GM18909 (cell line): ENCODE data around the gene ADAMTS17.

Experiments
- ATAC-seq: cut with Tn5 transposase; IDR thresholded peaks from one replicate; pipeline ENCODE4 v1.9.1; 2021; ENCODE audit warnings: mild to moderate bottlenecking; ENCODE audit not compliant: unreplicated experiment, poor library complexity

ADAMTS17 gene

DNA sequence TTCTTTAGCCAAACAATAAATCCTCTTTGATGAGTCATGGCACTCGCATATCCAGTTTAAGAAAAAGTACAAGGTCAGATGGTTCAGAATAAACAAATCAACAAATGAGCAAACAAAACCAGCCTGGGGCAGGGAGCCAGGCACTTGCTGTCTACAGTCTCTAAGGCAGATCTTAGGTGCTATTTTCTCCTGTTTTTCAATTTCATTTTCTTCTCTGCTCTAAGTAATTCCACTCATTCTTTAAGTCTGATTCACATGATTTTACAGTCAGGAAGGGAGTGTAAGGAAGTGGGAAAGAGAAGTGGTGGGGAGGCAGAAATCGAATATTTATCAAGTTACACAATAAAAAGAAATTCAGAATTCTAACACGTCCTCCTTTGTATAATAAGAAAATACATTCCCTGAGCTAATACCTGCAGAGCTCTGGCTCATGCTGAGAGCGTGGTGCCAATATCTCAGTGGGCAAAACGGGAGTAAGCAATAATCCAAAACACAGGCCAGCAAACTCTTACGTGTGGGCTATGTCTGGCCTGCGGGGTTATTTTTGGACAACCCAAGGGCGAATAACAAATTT lies 298.6 kb downstream of the ADAMTS17 start:
- ATAC-seq = no peak

DNA sequence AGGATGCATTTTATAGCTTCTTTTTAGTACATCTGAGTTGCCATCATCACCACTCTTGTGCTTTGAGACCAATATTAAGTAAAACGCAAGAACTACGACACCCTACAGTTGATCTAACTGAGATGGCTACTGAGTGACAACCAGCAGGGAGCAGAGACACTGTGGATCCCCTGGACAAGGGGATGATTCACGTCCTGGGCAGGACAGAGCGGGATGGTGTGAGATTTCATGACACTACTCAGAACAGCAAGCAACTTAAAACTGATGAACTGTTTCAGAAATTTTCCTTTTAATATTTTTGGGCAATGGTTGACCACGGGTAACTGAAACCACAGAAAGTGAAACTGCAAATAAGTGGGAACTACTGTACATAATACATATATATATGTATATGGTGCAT lies 299.2 kb downstream of the ADAMTS17 start:
- ATAC-seq = no peak

DNA sequence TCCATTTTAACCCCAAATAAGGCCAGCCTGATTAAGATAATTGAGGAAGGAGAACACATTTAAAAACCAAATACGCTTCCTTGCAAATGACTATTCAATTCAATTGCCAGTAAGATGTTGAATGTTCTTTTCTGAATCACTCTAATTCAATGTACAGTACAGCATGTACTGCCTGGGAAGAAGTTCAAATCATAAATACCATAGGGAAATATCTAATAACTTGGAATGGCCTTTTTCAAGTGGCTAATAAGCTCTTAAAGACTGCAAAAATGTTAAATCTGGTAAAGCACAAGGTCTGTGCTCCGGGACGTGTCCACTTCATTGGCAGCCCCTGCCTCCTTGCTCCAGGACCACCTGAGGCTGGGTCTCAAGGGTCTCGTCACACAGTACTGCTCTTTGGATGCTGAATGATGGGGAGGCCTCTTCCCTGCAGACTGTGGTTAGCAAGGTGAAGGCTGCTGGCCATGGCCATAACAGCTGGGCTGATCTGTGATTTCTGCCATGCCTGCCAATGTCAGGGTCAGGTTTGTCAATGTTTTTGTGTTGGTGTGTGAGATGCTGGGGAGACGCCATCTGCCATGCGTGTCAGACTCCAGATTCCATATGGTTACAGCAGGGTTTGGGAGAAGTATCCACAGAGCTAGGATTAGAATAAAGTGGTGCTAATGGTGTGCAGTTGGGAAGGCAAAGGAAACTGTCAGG lies 300.5 kb downstream of the ADAMTS17 start:
- no peak for ATAC-seq

DNA sequence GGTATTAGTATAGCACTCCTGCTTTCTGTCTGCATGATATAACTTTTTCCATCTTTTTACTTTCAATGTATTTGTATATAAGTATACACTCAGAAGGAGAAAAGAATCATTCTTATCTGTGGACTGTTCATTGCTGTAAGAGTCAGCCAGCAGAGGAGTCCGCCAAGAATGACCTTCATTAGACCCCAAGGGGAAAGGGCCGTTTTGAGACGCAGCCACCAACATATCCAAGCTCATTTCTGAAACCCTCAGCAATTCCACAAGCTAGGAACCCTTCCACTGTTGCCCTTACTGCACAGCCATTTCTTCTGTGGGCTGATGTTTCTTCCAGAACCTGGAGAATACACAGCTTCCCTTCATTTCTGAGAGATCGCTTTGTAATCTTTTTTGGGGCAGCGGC lies 301.8 kb downstream of the ADAMTS17 start:
- ATAC-seq = no peak

DNA sequence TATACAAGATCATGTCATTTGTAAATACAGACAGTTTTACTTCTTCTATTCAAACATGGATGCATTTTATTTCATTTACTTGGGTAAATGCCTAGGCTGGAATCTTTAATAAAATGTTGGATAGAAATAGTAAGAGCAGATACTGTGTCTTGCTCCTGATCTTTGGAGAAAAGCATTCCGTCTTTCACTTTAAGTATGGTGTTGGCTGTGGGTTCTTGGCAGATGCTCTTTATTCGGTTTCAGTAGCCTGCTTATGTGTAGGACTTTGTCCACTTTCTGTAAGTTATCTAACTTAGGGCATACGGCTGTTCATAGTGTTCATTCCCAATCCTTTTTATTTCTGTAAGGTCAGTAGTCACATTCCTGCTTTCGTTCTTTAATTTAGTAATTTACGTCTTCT lies 303.0 kb downstream of the ADAMTS17 start:
- ATAC-seq = no peak

DNA sequence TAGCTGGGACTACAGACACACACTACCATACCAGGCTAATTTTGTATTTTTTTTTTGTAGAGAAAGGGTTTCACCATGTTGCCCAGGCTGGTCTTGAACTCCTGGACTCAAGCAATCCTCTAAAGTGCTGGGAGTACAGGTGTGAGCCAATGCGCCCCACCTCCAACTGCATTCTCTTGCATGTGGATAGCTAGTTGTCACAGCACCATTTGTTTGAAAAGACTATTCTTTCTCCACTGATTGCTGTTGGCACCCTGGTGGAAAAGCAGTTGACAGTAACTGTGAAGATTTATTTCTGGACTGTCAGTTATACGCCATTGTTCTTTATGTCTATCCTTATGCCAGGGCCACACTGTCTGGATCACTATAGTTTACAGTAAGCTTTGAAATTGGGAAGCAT lies 303.9 kb downstream of the ADAMTS17 start:
- no peak for ATAC-seq

DNA sequence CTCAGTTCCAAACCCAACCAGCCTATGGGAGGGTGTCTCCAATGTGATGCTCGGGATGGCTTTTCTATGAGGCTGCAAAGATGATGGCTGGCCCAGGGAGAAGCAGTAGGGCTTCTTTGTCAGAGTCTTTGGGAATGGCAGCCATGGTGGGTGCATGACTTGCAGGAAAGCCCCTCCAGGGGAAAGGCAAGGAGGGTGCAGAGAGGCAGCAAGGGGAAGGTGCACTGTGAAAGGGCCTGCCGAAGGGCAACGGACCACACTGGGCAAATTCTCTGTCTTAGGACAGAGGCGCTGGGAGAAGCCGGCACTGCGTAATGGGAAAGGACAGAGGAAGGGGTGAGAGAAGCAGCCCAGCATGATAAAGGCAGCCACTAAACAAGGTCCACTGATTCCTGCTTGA lies 305.8 kb downstream of the ADAMTS17 start:
- ATAC-seq = no peak

DNA sequence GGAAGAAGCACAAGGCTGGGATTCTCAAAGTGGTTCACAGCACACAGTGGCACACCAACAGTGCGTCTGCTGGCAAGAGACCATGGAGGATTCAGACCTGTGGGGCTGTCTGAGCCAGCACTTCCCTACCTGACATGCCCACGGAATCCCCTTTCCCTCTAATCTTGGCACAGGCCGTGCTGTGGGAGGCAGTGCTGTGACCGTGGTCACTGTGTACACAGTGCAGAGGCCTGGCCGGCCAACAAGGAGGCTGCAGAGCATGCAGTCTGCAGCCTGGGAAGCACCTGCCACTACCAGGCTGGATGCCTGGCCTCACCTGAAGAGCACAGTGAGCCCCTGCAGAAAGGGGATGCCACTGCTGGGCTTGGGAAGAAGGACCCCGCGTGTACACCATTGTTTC lies 307.6 kb downstream of the ADAMTS17 start:
- no peak for ATAC-seq

DNA sequence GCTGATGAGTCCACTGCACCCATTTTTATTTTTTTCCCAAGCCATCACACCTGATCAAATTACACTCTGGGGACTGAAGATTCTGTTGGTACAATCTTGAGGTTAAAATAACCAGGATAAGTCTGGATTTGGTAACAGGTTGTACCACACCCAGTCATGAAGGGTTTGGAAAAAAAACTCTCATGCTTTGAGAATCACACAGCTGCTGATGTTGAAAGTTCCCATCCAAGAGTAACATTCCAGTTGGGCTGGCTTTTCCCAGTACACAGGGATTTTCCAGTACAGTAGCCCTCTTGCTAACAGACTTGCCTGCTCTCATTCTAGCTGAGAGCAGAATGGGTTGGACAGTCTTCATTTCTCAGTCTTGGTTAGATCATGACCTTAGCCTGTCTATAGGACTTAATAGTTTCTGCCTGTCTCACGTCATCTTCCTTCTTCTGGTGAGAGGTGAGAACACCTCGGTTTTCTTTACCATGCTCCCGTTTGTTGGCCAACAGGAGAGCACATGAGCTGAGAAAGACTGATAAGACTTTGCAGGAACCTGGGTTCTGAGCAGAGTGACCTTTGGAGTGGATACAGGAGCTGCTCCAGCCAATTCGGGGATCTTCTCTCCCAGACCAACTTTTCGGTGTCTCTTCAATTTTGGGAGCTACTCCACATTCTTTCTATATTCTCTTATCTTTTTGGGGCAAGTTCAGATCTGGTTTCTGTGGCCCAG lies 308.5 kb downstream of the ADAMTS17 start:
- no peak for ATAC-seq

DNA sequence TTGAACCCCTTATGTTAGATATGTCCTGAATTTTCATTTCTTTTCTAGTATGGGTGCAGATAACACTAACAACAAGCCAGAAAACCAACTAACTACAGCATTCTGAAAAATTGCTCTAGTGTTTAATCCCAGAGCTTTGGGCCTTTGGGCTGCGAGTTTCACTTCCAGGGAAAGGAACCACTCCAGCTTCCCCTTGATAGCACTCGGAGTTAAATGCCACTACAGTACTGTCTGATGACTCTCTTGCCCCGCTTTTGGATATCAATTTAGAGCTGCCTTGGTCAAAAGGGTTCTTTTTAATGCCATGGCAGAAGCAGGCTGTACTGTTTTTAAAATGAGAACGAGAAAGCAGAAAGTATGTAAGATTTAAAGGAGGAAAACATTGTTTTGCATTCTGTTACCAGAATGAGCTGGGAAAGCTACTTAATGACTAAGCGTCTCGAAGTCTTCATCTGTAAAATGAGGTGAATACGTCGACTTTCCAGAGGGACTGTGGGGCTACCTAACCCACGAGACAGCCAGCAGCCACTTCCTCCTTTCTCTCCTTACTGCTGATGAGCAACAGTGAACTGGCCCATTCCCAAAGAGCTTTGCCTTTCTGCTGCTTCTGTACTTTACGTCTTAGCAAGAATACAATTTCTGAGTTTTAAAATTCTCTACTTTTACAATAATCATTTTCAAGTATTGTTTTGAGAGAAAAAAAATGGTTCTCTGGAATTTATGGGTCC lies 309.3 kb downstream of the ADAMTS17 start:
- ATAC-seq = no peak

DNA sequence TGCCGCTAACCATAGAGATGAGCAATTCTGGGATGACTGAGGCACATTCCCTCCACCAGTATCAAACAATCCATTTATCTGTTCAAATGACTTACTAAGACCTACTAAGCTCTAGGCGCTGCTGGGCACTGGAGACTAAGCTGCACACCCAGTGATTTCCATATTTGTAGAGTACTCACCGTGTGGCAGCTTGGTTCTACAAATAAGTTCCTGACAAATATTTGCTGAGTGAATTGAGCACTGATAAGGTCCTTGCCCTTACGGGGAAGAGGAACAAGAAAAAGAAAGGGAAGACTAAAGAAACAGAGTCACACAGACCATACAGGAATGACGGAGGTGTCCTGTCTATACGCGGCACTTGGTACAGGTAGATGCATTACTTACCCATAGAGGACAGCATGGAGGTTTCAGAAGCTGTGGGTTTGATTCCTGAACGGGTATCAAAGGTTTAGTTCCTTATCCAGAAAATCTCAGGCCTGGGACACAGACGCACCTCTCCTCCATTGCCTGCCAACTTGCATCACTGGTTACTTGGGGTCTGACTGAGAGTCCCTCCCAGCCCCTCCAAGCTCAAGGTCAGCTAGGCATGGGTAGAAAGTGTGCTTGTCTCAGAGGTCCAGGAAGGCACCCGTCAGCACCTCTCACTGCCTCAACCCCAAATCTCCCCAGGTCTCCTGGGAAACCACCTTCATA lies 310.0 kb downstream of the ADAMTS17 start:
- no peak for ATAC-seq

DNA sequence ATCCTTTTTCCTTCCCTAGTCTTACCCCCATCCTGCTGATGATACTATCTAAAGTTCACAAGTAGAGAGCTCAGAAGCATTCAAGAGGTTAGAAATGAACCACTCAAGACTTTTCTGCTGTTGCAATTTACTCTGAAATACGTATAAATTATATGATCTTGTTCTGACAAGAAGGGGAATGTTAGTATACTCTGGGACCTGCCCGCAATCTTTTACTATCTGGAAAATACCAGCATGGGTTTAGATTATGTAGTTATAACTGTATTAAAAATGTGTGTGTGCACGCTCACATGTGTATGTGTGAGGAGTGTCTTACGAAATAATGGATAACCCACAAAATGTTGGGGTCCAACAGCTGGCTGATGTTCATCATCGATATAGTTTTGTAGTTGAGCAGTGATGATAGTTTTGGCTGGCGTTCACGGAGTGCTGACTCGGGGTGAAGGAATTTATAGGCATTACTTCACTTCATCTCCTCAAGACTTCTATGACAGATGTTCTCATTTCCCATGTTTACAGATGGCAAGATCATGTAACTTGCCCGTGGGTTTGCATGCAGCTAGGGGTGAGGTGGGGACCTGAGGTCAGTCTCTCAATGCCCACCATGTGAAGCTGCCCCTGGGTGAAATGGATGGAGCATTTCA lies 311.1 kb downstream of the ADAMTS17 start:
- no peak for ATAC-seq

DNA sequence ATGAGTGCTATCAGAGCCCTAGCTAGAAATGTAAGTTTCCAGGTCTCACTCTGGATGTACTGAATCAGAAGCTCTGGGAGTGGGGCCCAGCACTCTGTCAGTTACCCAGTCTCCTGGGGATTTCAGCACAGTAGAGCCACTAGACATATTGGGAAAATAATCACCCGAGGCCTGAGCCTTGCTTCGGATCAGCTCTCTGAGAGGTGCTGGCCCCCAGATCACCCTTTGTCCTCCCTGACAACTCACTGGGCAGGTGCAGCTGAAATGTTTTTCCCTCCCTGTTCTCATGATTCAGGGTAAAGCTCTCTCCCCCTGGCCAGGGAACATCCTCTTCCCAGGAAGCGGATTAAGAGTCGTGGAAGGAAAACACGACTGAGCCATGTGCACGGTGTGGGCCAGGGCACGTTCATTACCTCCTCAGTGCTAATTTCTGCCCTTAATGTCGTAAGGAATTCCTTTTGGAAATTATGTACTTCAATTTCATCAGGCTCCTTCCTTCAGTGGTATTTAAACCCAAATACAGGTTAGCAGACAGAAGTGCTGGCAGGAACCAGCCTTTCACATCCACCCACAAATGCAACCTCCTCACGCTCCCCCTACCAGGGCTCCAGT lies 311.8 kb downstream of the ADAMTS17 start:
- no peak for ATAC-seq

DNA sequence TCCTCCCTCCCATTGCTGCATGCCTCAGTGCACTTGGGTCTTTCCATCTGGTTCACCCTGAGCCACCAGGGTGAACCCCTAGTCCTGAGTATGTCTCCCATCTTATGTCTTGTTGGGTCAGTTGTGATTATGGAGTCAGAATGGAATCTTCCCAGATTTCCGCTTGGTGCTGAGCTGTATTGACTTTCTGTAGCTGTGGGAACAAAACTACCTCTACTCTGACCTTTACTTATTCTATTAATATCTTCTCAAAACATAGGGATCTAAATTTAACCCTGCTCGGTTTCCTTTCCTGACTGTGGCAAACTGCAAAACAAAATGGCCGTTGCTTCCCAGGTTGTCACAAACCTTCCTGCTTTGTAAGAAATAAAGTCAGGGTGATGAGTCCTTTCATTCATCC lies 312.7 kb downstream of the ADAMTS17 start:
- ATAC-seq = no peak

DNA sequence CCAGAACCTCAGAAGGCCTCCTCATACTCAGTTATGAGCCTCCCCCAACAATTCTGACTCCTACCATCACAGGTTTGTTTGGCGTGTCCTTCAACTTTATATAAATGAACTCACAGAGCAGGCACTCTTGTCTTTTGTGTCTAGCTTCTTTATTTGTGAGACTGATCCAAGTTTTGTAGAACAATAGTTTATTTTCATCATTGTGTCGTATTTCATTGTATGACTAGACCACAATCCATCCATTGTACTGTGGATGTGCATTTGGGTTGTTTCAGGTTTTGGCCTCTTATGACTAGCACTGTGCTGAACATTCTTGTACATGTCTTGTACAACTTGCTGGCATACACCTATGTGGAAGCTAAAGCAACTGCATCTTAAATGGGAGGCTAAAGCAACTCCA lies 315.7 kb downstream of the ADAMTS17 start:
- no peak for ATAC-seq

DNA sequence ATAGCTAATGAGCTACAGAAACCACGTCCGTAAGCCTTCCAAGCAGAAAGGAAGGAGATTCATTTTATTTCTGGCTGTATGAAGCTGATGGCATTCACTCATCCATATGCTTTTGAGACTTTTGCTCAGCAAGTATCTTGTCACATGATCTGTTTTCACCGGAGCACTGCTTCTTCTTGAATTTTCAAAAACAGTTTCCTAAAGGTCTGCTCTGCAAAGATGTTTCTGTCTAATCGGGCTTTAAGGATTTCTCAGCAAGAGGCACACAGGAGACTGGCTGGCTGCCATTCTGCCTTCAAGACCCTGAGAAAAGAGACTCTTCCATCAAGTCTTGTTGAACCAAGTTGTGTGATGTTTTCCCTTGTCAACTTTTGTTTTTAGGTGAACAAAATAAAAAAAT lies 319.0 kb downstream of the ADAMTS17 start:
- no peak for ATAC-seq

DNA sequence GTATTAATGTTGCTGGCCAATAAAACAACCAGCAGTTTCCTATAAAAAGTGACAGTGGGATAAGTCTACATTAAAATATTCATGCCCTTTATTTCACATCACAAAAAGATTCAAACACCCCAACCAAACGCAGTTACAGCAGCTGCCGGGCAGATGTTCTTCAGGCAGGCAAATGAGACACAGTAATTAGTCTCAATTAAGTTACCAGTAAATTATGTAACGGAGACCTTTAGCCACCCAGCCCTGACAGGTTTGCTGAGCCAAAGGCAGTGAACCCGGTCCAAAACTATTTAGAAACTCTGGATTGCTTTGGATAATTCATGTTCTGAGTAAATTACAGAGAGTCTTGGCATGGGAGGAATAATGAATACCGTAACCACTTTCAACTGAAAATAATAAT lies 319.4 kb downstream of the ADAMTS17 start:
- no peak for ATAC-seq

DNA sequence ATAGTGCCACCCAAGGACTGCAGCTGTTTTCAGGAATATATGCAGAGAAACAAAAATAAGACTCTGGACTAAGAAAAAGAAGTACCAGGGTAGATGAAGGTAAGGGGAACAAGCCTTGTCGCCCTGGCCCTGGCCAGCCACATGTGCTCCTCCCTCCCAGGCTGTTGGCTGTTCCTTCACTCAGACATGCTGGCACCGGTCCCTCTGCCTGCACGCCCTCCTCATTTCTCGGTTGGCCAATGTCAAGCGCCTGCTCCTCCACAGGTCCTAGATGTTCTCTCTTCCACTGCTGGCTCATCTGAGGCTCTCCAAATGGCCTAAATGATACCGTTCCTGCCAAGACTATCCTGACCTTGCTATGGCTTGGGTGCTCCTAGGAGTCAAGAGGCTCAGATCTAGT lies 320.1 kb downstream of the ADAMTS17 start:
- no peak for ATAC-seq

DNA sequence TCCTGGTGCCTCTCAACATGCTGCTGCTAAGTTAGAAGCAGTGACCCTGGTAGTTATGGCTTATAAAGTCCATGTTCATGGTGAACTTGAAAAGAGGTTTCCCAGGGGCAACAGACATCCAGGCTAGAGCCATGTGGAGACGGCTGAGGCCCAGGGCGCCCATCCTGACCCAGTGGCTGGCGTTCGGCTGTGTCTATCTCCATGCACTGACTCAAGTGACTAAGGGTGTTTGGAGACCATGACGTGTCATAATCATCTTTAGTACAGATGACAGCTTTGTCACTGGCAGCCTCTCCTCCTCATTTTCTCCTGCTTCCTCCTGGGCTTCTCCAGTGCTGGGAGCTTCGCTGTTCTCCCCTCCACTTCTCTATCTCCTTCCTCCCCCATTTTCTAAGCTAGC lies 321.2 kb downstream of the ADAMTS17 start:
- ATAC-seq = no peak

DNA sequence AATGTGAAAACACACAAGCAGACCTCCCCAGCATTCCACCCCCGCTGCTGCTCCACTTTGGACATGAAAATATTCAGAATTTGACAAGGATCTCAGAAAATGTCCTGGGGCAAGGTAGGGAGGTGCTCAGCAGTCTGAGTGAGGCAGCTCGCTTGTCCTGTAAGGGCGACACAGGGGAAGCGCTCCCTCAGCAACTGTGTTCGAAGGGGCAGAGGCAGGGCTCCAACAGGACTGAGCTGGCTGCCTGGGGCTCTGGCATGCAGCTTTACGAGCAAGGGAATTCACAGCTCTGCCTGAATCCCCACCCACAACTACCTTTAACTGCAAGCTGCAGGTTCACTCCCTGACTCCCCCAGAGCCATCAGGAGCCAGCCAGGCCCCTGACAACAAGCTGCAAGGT lies 321.6 kb downstream of the ADAMTS17 start:
- ATAC-seq = no peak
